ENCODE results near the gene MUL1. TPM values are rescaled to one million over a fixed set of nuclear protein-coding genes. Genes with fewer than 3 reads are reported as not detected.

MUL1 gene
- total RNA-seq, 2 donors from 2014 or later = 15.6 to 19.8 TPM

DNA sequence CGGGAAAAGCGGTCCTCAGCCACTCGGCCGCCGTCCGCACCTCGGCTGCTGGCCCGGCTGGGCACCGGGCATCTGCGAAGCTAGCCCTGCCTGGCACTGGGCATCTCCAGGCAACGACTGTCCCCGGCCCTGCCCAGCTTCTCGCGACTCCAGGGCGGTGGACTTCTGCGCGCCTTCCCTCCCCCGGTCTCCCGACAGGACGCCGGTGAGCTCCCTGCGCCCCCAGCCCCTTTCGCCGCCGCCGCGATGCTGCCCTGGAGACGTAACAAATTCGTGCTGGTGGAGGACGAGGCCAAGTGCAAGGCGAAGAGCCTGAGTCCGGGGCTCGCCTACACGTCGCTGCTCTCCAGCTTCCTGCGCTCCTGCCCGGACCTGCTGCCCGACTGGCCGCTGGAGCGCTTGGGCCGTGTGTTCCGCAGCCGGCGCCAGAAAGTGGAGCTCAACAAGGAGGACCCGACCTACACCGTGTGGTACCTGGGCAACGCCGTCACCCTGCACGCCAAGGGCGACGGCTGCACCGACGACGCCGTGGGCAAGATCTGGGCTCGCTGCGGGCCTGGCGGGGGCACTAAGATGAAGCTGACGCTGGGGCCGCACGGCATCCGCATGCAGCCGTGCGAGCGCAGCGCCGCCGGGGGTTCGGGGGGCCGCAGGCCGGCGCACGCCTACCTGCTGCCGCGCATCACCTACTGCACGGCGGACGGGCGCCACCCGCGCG lies 44.9 kb upstream of the MUL1 start:
- 2% methylated on average over 40 to 82 of the region's 82 CpGs for WGBS, 2 experiments (ENCODE audit: insufficient coverage in 1 of 2, insufficient read length in 1 of 2)
- Mint-ChIP-seq H3K4me1 (peaks cover 4% of the 10 kb centered on the region), H3K27ac (no peak overlapping the region), H3K27me3 (ENCODE audit: insufficient read depth) (peaks cover 42% of the 10 kb centered on the region), H3K36me3 (ENCODE audit: low read depth) (no peaks in the 10 kb centered on the region), H3K4me3 (peak overlapping the region; percentile 56), H3K9me3 (no peaks in the 10 kb centered on the region)
- DNase-seq = peak; percentile 83
- Histone ChIP-seq H3K4me3 (ENCODE audit: low read length) (peak overlapping the region; percentile 69), H3K36me3 (ENCODE audit: control insufficient read depth, insufficient read depth, low read length) (no peaks in the 10 kb centered on the region), H3K9ac (ENCODE audit: extremely low read depth, low read length, poor library complexity, severe bottlenecking) (no peak overlapping the region), H3K27ac (ENCODE audit: low read depth, low read length) (no peak overlapping the region), H3K4me1 (ENCODE audit: control insufficient read depth, insufficient read depth, low read length) (no peaks in the 10 kb centered on the region), H3K9me3 (ENCODE audit: control insufficient read depth, low read length) (no peaks in the 10 kb centered on the region), H3K27me3 (ENCODE audit: control insufficient read depth, insufficient read depth, low read length, poor library complexity, severe bottlenecking) (peaks cover 76% of the 10 kb centered on the region)
- TF ChIP-seq, protein P1, sequence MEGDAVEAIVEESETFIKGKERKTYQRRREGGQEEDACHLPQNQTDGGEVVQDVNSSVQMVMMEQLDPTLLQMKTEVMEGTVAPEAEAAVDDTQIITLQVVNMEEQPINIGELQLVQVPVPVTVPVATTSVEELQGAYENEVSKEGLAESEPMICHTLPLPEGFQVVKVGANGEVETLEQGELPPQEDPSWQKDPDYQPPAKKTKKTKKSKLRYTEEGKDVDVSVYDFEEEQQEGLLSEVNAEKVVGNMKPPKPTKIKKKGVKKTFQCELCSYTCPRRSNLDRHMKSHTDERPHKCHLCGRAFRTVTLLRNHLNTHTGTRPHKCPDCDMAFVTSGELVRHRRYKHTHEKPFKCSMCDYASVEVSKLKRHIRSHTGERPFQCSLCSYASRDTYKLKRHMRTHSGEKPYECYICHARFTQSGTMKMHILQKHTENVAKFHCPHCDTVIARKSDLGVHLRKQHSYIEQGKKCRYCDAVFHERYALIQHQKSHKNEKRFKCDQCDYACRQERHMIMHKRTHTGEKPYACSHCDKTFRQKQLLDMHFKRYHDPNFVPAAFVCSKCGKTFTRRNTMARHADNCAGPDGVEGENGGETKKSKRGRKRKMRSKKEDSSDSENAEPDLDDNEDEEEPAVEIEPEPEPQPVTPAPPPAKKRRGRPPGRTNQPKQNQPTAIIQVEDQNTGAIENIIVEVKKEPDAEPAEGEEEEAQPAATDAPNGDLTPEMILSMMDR (conservative IDR thresholded peaks at IDR 0.05) = no peak

- H3K27ac ChIP-seq (ENCODE audit: low read depth, low read length) = peak within 1 kb of the TSS; percentile 38
- Mint-ChIP-seq H3K27me3 (ENCODE audit: insufficient read depth) (peaks cover 45% of the 10 kb centered on the region), H3K4me1 (peaks cover 4% of the 10 kb centered on the region), H3K36me3 (ENCODE audit: low read depth) (no peaks in the 10 kb centered on the region), H3K9me3 (no peaks in the 10 kb centered on the region), H3K4me3 (peak within 1 kb of the TSS; percentile 56), H3K27ac (no peak within 1 kb of the TSS)
- WGBS, 2 experiments (ENCODE audit: insufficient coverage in 1 of 2, insufficient read length in 1 of 2) = 5 to 6% methylated on average over 19 to 47 of the region's 47 CpGs
- peak; percentile 89 for DNase-seq
- no peaks in the 10 kb centered on the region for H3K36me3 ChIP-seq (ENCODE audit: control insufficient read depth, insufficient read depth, low read length)
- peaks cover 69% of the 10 kb centered on the region for H3K27me3 ChIP-seq (ENCODE audit: control insufficient read depth, insufficient read depth, low read length, poor library complexity, severe bottlenecking)
- TF ChIP-seq, protein P1 (conservative IDR thresholded peaks at IDR 0.05) = no peak
- H3K4me1 ChIP-seq (ENCODE audit: control insufficient read depth, insufficient read depth, low read length) = no peaks in the 10 kb centered on the region
- H3K4me3 ChIP-seq (ENCODE audit: low read length) = peak within 1 kb of the TSS; percentile 69
- peak within 1 kb of the TSS; percentile 3 for H3K9ac ChIP-seq (ENCODE audit: extremely low read depth, low read length, poor library complexity, severe bottlenecking)
- H3K9me3 ChIP-seq (ENCODE audit: control insufficient read depth, low read length) = no peaks in the 10 kb centered on the region
Measured at GRCh38 chr1:20551945-20552727, 44.2 kb upstream of the MUL1 start, which contains the start of gene FAM43B. TSS of gene FAM43B (plus strand) at chr1:20552573. CDS start at chr1:20552974, 401 bp downstream.

GRCh38 chr1:20551161-20551560 lies 43.2 kb upstream of the MUL1 start:
- H3K27ac Mint-ChIP-seq = no peak overlapping the region

More at GRCh38 chr1:20551161-20551560, 43.2 kb upstream of the MUL1 start:
- no peaks in the 10 kb centered on the region for H3K9me3 ChIP-seq (ENCODE audit: control insufficient read depth, low read length)
- H3K27me3 ChIP-seq (ENCODE audit: control insufficient read depth, insufficient read depth, low read length, poor library complexity, severe bottlenecking) = peaks cover 59% of the 10 kb centered on the region
- H3K4me3 Mint-ChIP-seq = no peak overlapping the region
- H3K4me1 ChIP-seq (ENCODE audit: control insufficient read depth, insufficient read depth, low read length) = no peaks in the 10 kb centered on the region
- no peaks in the 10 kb centered on the region for H3K9me3 Mint-ChIP-seq
- no peak overlapping the region for H3K27ac ChIP-seq (ENCODE audit: low read depth, low read length)
- H3K4me1 Mint-ChIP-seq = peaks cover 4% of the 10 kb centered on the region
- 60 to 89% methylated on average over 1 to 2 of the region's 3 CpGs for WGBS, 2 experiments (ENCODE audit: insufficient coverage in 1 of 2, insufficient read length in 1 of 2)
- H3K4me3 ChIP-seq (ENCODE audit: low read length) = no peak overlapping the region
- H3K36me3 ChIP-seq (ENCODE audit: control insufficient read depth, insufficient read depth, low read length) = no peaks in the 10 kb centered on the region
- no peak for DNase-seq
- no peaks in the 10 kb centered on the region for H3K36me3 Mint-ChIP-seq (ENCODE audit: low read depth)
- peaks cover 53% of the 10 kb centered on the region for H3K27me3 Mint-ChIP-seq (ENCODE audit: insufficient read depth)
- TF ChIP-seq, protein P1 (conservative IDR thresholded peaks at IDR 0.05) = no peak
- no peak overlapping the region for H3K9ac ChIP-seq (ENCODE audit: extremely low read depth, low read length, poor library complexity, severe bottlenecking)
